Spleen (tissue), 7 donors: ENCODE measurements around the gene TTC28.

Source experiments
- CTCF ChIP-seq, 11 experiments: fragments of 200-600 bp in 7 of 11; fragments of 450-650 bp in 4 of 11; sonication (generic) in 4 of 11; IDR thresholded peaks in 8 of 11; conservative IDR thresholded peaks in 3 of 11; 1 replicate in 7 of 11; 2 replicates in 4 of 11; pipeline versions ENCODE4 v1.4.0 to v1.8.0; 2016 to 2021; ENCODE audit warnings: antibody characterized with exemption in 11 of 11, inconsistent platforms in 4 of 11, mild to moderate bottlenecking in 1 of 11
- POLR2A ChIP-seq, 3 donors: fragments of 450-650 bp; IDR thresholded peaks; one replicate each; pipeline ENCODE4 v1.5.1; 2017; ENCODE audit warnings: antibody characterized with exemption in 3 of 3, mild to moderate bottlenecking in 1 of 3
- POLR2AphosphoS5 ChIP-seq, 3 donors: sonication (generic); formaldehyde crosslinking; IDR thresholded peaks; one replicate each; pipeline ENCODE4 v1.5.1; 2017; ENCODE audit warnings: antibody characterized with exemption in 3 of 3
- donor health status: DM: no; HTN: no; CAD: no; lungs with moderate emphysema.
- donor health status: DM: no; HTN: no; CAD: no.
- donor health status: DM: no; HTN: no; CAD: no.

DNA sequence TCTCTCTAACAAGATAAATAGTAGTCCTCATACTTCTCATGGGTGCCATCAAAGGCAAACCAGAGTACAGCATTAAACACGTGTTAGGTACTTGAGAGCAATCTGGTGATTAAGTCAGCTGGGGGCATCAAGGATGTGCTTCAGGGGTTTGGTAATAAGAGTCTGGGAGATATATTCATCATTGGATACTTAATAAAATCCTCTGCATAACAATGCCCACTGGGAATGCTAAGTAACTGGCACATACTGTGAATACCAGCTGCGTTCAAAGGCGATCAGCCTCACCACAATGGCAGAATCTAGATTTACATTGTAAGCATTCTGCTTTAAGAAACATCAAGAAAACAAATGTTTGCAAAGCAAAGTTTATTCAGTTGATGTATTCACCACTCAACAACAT lies 492.0 kb downstream of the TTC28 start:
- TF ChIP-seq POLR2AphosphoS5 (IDR thresholded peaks at IDR 0.05) (no peak), CTCF (IDR thresholded peaks at IDR 0.05 in 8 of 11, conservative IDR thresholded peaks at IDR 0.05 in 3 of 11) (no peak), POLR2A (IDR thresholded peaks at IDR 0.05) (no peak)
